ENCODE data around the gene TMC6. TPM values are rescaled to one million over a fixed set of nuclear protein-coding genes. Genes with fewer than 3 reads are reported as not detected.
"Not testable (repeated sequence)": the region's sequence is repeated elsewhere in the genome, so short reads cannot be mapped to it uniquely, and the experiment has no call there.

TMC6 gene
- total and polyA plus RNA-seq, 4 experiments from 2014 or later = 258 to 702 (median 498) TPM

DNA sequence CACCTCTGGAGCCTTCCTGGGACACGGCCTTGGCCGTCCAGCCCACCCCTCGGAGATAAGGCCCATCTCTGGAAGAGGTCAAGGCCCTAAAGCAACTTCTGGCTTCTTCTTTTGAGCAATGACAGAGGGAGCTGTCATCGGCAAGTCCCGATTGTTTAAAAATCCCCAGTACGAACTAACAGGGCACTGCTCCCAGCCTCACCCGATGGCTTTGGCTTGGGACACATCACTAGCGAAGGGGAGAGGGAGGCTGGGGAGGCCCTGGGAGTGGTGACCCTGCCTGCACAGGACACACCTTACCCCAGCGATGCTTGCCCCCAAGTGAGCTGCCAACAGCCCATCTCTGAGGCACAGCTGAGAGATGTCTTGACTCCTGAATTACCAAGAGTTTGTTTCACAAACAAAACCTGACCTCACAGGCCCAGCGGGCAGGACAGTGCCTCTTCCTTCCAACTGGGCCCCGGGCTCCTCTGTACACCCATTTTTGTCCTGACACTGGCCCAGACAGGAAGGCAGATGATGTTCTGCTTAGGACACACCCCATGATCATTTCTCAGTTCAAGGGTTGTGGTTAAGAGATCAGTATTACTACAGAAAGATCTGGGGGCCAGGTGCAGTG, 44.7 kb upstream of the TMC6 start:
- H3K36me3 ChIP-seq (ENCODE audit: insufficient read depth, low read length) = peaks cover 4% of the 10 kb centered on the region
- peaks cover 57% of the 10 kb centered on the region for H3K4me1 ChIP-seq (ENCODE audit: insufficient read depth, low read length)
- DNase-seq = peak; percentile 39 to 45 (median 43)
- H3K27ac ChIP-seq (ENCODE audit: low read depth, low read length) = peak overlapping the region; percentile 21
- Mint-ChIP-seq H3K4me3 (peak overlapping the region in 7 of 8 donors; percentile 36 to 74 (median 52)), H3K36me3 (peaks cover 0 to 26% of the 10 kb centered on the region in 2 donors), H3K27me3 (no peaks in the 10 kb centered on the region), H3K9me3 (no peaks in the 10 kb centered on the region), H3K4me1 (peaks cover 27 to 72% (median 52%) of the 10 kb centered on the region in 4 donors), H3K27ac (peak overlapping the region; percentile 82 to 97 (median 92))
- CTCF ChIA-PET (ENCODE audit: partially characterized antibody) = interaction anchor here (1.3 to 4.0 kb wide), 5 partner anchors 9 to 88 kb away, joined by 3 to 36 read pairs (median 4); no protein-coding TSS in a partner anchor
- intact Hi-C loops (cut with micrococcal nuclease) = no loop called here
- POLR2A ChIA-PET (ENCODE audit: partially characterized antibody) = interaction anchor here (1.0 to 9.1 kb wide), 4 partner anchors 34 to 59 kb away, joined by 3 to 170 read pairs (median 8); partner anchors contain the start of gene TMC6
- no peaks in the 10 kb centered on the region for H3K27me3 ChIP-seq (ENCODE audit: insufficient read depth, low read length)
- H3K4me3 ChIP-seq (ENCODE audit: low read length in 2 of 2) = no peak overlapping the region
- H3K9me3 ChIP-seq (ENCODE audit: control insufficient read depth in 1 of 2, low read length in 2 of 2) = no peaks in the 10 kb centered on the region

DNA sequence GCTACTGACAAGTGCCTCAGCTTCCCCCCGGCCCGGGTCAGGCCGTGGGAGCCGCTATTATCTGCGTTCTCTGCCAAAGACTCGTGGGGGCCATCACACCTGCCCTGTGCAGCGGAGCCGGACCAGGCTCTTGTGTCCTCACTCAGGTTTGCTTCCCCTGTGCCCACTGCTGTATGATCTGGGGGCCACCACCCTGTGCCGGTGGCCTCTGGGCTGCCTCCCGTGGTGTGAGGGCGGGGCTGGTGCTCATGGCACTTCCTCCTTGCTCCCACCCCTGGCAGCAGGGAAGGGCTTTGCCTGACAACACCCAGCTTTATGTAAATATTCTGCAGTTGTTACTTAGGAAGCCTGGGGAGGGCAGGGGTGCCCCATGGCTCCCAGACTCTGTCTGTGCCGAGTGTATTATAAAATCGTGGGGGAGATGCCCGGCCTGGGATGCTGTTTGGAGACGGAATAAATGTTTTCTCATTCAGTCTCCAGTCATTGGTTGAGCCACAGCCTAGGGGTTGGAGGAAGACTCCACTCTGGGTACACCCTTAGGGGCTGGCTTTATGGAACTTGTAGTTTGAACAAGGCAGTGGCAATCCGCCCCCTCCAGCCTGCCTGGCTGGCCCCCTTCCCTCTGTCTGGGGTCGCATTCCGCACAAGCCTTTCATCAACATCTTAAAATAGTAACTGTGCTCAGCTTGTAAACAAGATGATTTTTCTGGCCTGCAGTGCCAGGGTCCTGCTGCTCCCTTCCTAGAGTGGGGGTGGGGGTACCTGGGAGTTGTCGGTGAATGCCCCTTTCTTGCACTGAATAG, 43.9 kb upstream of the TMC6 start:
- intact Hi-C loops (cut with micrococcal nuclease) = no loop called here
- Mint-ChIP-seq H3K4me1 (peaks cover 27 to 76% (median 52%) of the 10 kb centered on the region in 4 donors), H3K27me3 (no peaks in the 10 kb centered on the region), H3K27ac (peak overlapping the region; percentile 47 to 97 (median 72)), H3K4me3 (peak overlapping the region in 4 of 8 donors; percentile 16 to 74 (median 60)), H3K9me3 (no peaks in the 10 kb centered on the region), H3K36me3 (peaks cover 0 to 26% of the 10 kb centered on the region in 2 donors)
- no peak for DNase-seq
- Histone ChIP-seq H3K27ac (ENCODE audit: low read depth, low read length) (peak overlapping the region; percentile 21), H3K9me3 (ENCODE audit: control insufficient read depth in 1 of 2, low read length in 2 of 2) (no peaks in the 10 kb centered on the region), H3K36me3 (ENCODE audit: insufficient read depth, low read length) (peaks cover 4% of the 10 kb centered on the region), H3K4me1 (ENCODE audit: insufficient read depth, low read length) (peaks cover 62% of the 10 kb centered on the region), H3K4me3 (ENCODE audit: low read length in 2 of 2) (no peak overlapping the region), H3K27me3 (ENCODE audit: insufficient read depth, low read length) (no peaks in the 10 kb centered on the region)
- ChIA-PET POLR2A (ENCODE audit: partially characterized antibody) (interaction anchor here (1.0 to 9.1 kb wide), 6 partner anchors 14 to 58 kb away, joined by 3 to 170 read pairs (median 5); partner anchors contain the start of genes TK1 and TMC6), CTCF (ENCODE audit: partially characterized antibody) (interaction anchor here (1.7 kb wide), 1 partner anchor 52 kb away, joined by 4 read pairs; no protein-coding TSS in a partner anchor)

DNA sequence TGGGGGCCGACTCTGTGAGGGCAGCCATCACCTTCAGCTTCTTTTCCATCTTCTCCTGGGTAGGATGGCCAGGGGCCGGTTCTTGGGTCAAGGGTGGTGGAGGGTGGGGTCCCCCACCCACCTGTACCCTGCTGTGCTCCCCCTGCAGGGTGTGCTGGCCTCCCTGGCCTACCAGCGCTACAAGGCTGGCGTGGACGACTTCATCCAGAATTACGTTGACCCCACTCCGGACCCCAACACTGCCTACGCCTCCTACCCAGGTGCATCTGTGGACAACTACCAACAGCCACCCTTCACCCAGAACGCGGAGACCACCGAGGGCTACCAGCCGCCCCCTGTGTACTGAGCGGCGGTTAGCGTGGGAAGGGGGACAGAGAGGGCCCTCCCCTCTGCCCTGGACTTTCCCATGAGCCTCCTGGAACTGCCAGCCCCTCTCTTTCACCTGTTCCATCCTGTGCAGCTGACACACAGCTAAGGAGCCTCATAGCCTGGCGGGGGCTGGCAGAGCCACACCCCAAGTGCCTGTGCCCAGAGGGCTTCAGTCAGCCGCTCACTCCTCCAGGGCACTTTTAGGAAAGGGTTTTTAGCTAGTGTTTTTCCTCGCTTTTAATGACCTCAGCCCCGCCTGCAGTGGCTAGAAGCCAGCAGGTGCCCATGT, 43.2 kb upstream of the TMC6 start:
- H3K4me1 ChIP-seq (ENCODE audit: insufficient read depth, low read length) = peaks cover 59% of the 10 kb centered on the region
- CTCF ChIA-PET (ENCODE audit: partially characterized antibody) = interaction anchor here (1.1 kb wide), 1 partner anchor 10 kb away, joined by 4 read pairs; no protein-coding TSS in a partner anchor
- H3K27ac Mint-ChIP-seq = peak overlapping the region in 6 of 7 donors; percentile 17 to 82 (median 66)
- H3K27me3 ChIP-seq (ENCODE audit: insufficient read depth, low read length); H3K36me3 ChIP-seq (ENCODE audit: insufficient read depth, low read length); H3K9me3 ChIP-seq (ENCODE audit: control insufficient read depth in 1 of 2, low read length in 2 of 2); H3K9me3 Mint-ChIP-seq; DNase-seq; H3K4me3 ChIP-seq (ENCODE audit: low read length in 2 of 2); intact Hi-C loops (cut with micrococcal nuclease); H3K27ac ChIP-seq (ENCODE audit: low read depth, low read length); H3K27me3 Mint-ChIP-seq: not testable (repeated sequence)
- POLR2A ChIA-PET (ENCODE audit: partially characterized antibody) = interaction anchor here (1.0 to 9.1 kb wide), 5 partner anchors 15 to 58 kb away, joined by 3 to 170 read pairs (median 5); partner anchors contain the start of gene TK1
- H3K4me3 Mint-ChIP-seq = peak overlapping the region in 2 of 8 donors; percentile 15 to 59
- peaks cover 27 to 75% (median 49%) of the 10 kb centered on the region in 4 donors for H3K4me1 Mint-ChIP-seq
- H3K36me3 Mint-ChIP-seq = peaks cover 0 to 26% of the 10 kb centered on the region in 2 donors

DNA sequence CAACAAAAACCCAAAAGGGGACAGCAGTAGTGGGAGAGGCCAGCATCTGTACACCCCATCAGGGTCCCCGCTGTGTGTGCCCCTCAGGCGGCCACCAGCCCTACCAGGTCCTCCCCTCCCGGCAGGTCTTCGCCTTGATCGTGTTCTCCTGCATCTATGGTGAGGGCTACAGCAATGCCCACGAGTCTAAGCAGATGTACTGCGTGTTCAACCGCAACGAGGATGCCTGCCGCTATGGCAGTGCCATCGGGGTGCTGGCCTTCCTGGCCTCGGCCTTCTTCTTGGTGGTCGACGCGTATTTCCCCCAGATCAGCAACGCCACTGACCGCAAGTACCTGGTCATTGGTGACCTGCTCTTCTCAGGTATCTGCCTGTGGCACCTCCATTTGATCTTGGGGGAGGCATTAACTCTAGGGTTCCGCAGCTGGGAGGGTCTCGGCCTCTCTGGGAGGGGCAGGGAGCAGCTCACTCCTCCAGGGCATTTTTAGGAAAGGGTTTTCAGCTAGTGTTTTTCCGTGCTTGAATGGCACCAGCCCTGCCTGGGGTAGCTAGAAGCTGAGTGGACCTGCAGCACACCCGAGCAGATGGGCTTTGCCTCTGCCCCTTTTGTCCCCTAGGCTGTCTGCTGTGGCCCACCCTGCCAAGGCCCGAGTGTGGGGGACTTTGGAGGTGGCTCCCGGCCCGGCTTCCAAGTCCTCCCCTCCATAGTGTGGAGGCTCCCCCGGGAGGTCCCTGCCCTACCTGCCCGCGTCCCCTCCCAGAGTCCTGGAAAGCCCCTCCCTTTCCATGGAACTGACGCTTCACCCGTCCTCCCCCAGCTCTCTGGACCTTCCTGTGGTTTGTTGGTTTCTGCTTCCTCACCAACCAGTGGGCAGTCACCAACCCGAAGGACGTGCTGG, 42.4 kb upstream of the TMC6 start:
- peaks cover 4% of the 10 kb centered on the region for H3K36me3 ChIP-seq (ENCODE audit: insufficient read depth, low read length)
- no peak overlapping the region for H3K4me3 ChIP-seq (ENCODE audit: low read length in 2 of 2)
- Mint-ChIP-seq H3K9me3 (peaks cover 0 to 1% (median 0%) of the 10 kb centered on the region in 8 donors), H3K27me3 (no peaks in the 10 kb centered on the region), H3K4me1 (peaks cover 26 to 67% (median 43%) of the 10 kb centered on the region in 4 donors), H3K4me3 (peak overlapping the region in 7 of 8 donors; percentile 11 to 76 (median 61)), H3K27ac (peak overlapping the region in 6 of 7 donors; percentile 10 to 83 (median 68)), H3K36me3 (peaks cover 0 to 26% of the 10 kb centered on the region in 2 donors)
- intact Hi-C loops (cut with micrococcal nuclease) = no loop called here
- H3K27me3 ChIP-seq (ENCODE audit: insufficient read depth, low read length) = no peaks in the 10 kb centered on the region
- no peak for DNase-seq
- H3K4me1 ChIP-seq (ENCODE audit: insufficient read depth, low read length) = peaks cover 53% of the 10 kb centered on the region
- no peaks in the 10 kb centered on the region for H3K9me3 ChIP-seq (ENCODE audit: control insufficient read depth in 1 of 2, low read length in 2 of 2)
- ChIA-PET CTCF (ENCODE audit: partially characterized antibody) (interaction anchor here (1.1 to 1.8 kb wide), 2 partner anchors 11 to 79 kb away, joined by 4 read pairs; no protein-coding TSS in a partner anchor), POLR2A (ENCODE audit: partially characterized antibody) (interaction anchor here (1.0 to 9.1 kb wide), 5 partner anchors 16 to 45 kb away, joined by 3 to 170 read pairs (median 5); partner anchors contain the start of genes TK1 and TMC8)
- no peak overlapping the region for H3K27ac ChIP-seq (ENCODE audit: low read depth, low read length)

DNA sequence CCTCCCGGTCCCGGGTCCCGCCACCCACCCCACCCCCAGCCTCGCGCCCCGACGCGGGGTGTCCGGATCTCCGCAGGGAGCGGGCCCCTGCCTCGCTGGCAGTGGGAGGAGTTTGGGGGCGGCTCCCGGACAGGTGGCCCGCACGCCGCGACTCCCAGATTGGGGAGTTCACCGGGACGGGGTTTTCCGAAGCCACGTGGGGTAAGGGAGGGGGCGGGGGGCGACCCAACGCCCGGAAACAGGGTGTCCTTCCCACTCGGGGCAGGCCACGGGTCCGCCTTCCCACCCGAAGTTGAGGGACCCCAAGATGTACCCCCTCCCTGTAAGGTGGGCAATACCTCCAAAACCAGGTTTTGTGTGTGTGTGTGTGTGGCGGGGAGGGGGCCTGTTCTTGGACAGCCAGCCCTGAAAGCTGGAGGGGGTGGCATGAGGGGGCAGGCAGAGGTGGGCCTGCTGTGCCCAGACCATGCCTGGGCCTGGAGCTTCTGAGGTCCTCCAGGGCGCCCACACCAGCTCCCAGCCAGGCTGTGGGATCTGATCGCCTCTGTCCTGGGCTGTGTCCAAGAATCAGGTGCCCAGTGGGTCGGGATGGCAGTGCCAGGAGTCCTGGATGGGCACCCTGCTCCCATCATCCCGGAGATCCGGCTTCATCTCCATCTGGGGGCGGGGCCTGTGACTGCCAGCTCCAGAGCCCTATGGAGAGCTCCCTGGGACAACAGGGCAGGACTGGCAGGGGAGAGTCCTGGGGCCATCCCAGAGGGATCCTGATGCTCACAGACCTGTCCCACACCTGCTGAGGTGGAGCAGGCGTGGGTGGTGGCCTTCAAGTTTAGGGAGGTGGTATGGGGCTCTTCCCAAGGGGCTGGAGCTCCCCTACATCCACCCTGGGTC, 40.6 kb upstream of the TMC6 start:
- Mint-ChIP-seq H3K36me3 (peaks cover 0 to 26% of the 10 kb centered on the region in 2 donors), H3K4me1 (peaks cover 25 to 52% (median 40%) of the 10 kb centered on the region in 4 donors), H3K9me3 (peaks cover 0 to 1% (median 0%) of the 10 kb centered on the region in 8 donors), H3K27me3 (no peaks in the 10 kb centered on the region), H3K27ac (peak overlapping the region; percentile 57 to 84 (median 79)), H3K4me3 (peak overlapping the region; percentile 64 to 83 (median 74))
- Histone ChIP-seq H3K27ac (ENCODE audit: low read depth, low read length) (peak overlapping the region; percentile 87), H3K27me3 (ENCODE audit: insufficient read depth, low read length) (no peaks in the 10 kb centered on the region), H3K4me1 (ENCODE audit: insufficient read depth, low read length) (peaks cover 49% of the 10 kb centered on the region), H3K4me3 (ENCODE audit: low read length in 2 of 2) (peak overlapping the region; percentile 42 to 60), H3K9me3 (ENCODE audit: control insufficient read depth in 1 of 2, low read length in 2 of 2) (no peaks in the 10 kb centered on the region), H3K36me3 (ENCODE audit: insufficient read depth, low read length) (peaks cover 4% of the 10 kb centered on the region)
- ChIA-PET CTCF (ENCODE audit: partially characterized antibody) (interaction anchor here (0.6 to 1.8 kb wide), 4 partner anchors 10 to 93 kb away, joined by 3 to 4 read pairs (median 4); no protein-coding TSS in a partner anchor), POLR2A (ENCODE audit: partially characterized antibody) (interaction anchor here (0.8 to 9.1 kb wide), 13 partner anchors 10 to 211 kb away, joined by 3 to 170 read pairs (median 4); partner anchors contain the start of genes TMC8 and TNRC6C)
- DNase-seq = peak; percentile 33 to 82 (median 42)
- intact Hi-C loops (cut with micrococcal nuclease) = loop anchor here (1.0 to 2.0 kb wide), 2 partner anchors 29 to 38 kb away; partner anchors contain the start of gene TMC8
